ENCODE results near the gene FNDC1. TPM values are rescaled to one million over a fixed set of nuclear protein-coding genes. Genes with fewer than 3 reads are reported as not detected.

Gene FNDC1
- total and polyA plus RNA-seq, 2 donors (not counting 1 experiment from before 2014, with no cell fraction given) = not detected

GRCh38 chr6:159305159-159305558 is 136.0 kb downstream of the FNDC1 start:
- WGBS (ENCODE audit: insufficient coverage) = 94% methylated on average over 3 of the region's 5 CpGs
- ChIA-PET POLR2A (no interaction called here), CTCF (no interaction called here)
- H3K27me3 Mint-ChIP-seq = peaks cover 23% of the 10 kb centered on the region
- Histone ChIP-seq H3K4me3 (ENCODE audit: control extremely low read depth in 1 of 5, extremely low read depth in 1 of 5, insufficient read depth in 1 of 5, low read depth in 2 of 5, low read length in 4 of 5) (no peak overlapping the region), H2AFZ (ENCODE audit: insufficient read depth, low read depth, low read length, poor library complexity, severe bottlenecking) (no peak overlapping the region), H3K36me3 (replicated peaks in 1 of 2; ENCODE audit: control extremely low read depth in 1 of 2, control insufficient read depth in 1 of 2, extremely low read depth in 1 of 2, insufficient read depth in 2 of 2, low read length in 1 of 2) (no peaks in the 10 kb centered on the region), H3K9ac (ENCODE audit: low read length) (no peak overlapping the region), H3K4me1 (ENCODE audit: control insufficient read depth in 2 of 2, insufficient read depth in 2 of 2, low read length in 2 of 2) (no peaks in the 10 kb centered on the region), H3K4me2 (replicated peaks; ENCODE audit: low read depth, low read length, poor library complexity, severe bottlenecking) (no peak overlapping the region), H3K27ac (ENCODE audit: low read length in 2 of 2) (no peak overlapping the region), H4K20me1 (ENCODE audit: control insufficient read depth, insufficient read depth, low read length, poor library complexity, severe bottlenecking) (no peaks in the 10 kb centered on the region), H3K27me3 (replicated peaks in 1 of 4; ENCODE audit: control extremely low read depth in 1 of 4, control insufficient read depth in 3 of 4, insufficient read depth in 4 of 4, low read length in 3 of 4) (peaks cover 0 to 3% (median 1%) of the 10 kb centered on the region in 4 experiments), H3K9me3 (ENCODE audit: control extremely low read depth in 1 of 3, control insufficient read depth in 2 of 3, insufficient read depth in 1 of 3, low read length in 2 of 3) (no peaks in the 10 kb centered on the region), H3K79me2 (ENCODE audit: control insufficient read depth, insufficient read depth, low read length) (no peaks in the 10 kb centered on the region)
- H3K4me3 Mint-ChIP-seq = no peak overlapping the region
- ATAC-seq (ENCODE audit: low read depth) (no peak), DNase-seq (no peak)
- TF ChIP-seq CTCF (IDR thresholded peaks at IDR 0.05) = no peak
- TF ChIP-seq EZH2 (IDR thresholded peaks at IDR 0.05; ENCODE audit: borderline replicate concordance, insufficient read depth, low read depth, low read length, poor library complexity, severe bottlenecking) = no peak
- no peaks in the 10 kb centered on the region for H3K4me1 Mint-ChIP-seq
- intact Hi-C loops (cut with micrococcal nuclease) = no loop called here
- no peak overlapping the region for H3K27ac Mint-ChIP-seq
- no peaks in the 10 kb centered on the region for H3K9me3 Mint-ChIP-seq (ENCODE audit: insufficient read depth)

- H2AFZ ChIP-seq (ENCODE audit: insufficient read depth, low read depth, low read length, poor library complexity, severe bottlenecking) = no peak overlapping the region
- Mint-ChIP-seq H3K4me3 (no peak overlapping the region), H3K27me3 (peaks cover 18% of the 10 kb centered on the region), H3K9me3 (ENCODE audit: insufficient read depth) (no peaks in the 10 kb centered on the region), H3K4me1 (no peaks in the 10 kb centered on the region), H3K27ac (no peak overlapping the region)
- no peak overlapping the region for H3K4me2 ChIP-seq (replicated peaks; ENCODE audit: low read depth, low read length, poor library complexity, severe bottlenecking)
- H3K27me3 ChIP-seq (replicated peaks in 1 of 4; ENCODE audit: control extremely low read depth in 1 of 4, control insufficient read depth in 3 of 4, insufficient read depth in 4 of 4, low read length in 3 of 4) = peaks cover 0 to 5% (median 1%) of the 10 kb centered on the region in 4 experiments
- no peak overlapping the region for H3K4me3 ChIP-seq (ENCODE audit: control extremely low read depth in 1 of 5, extremely low read depth in 1 of 5, insufficient read depth in 1 of 5, low read depth in 2 of 5, low read length in 4 of 5)
- TF ChIP-seq CTCF (IDR thresholded peaks at IDR 0.05) (no peak), EZH2 (IDR thresholded peaks at IDR 0.05; ENCODE audit: borderline replicate concordance, insufficient read depth, low read depth, low read length, poor library complexity, severe bottlenecking) (no peak)
- 40% methylated on average over 1 of the region's 3 CpGs for WGBS (ENCODE audit: insufficient coverage)
- no peaks in the 10 kb centered on the region for H3K4me1 ChIP-seq (ENCODE audit: control insufficient read depth in 2 of 2, insufficient read depth in 2 of 2, low read length in 2 of 2)
- ChIA-PET CTCF (no interaction called here), POLR2A (no interaction called here)
- no peaks in the 10 kb centered on the region for H3K36me3 ChIP-seq (replicated peaks in 1 of 2; ENCODE audit: control extremely low read depth in 1 of 2, control insufficient read depth in 1 of 2, extremely low read depth in 1 of 2, insufficient read depth in 2 of 2, low read length in 1 of 2)
- DNase-seq (no peak), ATAC-seq (ENCODE audit: low read depth) (no peak)
- H3K9me3 ChIP-seq (ENCODE audit: control extremely low read depth in 1 of 3, control insufficient read depth in 2 of 3, insufficient read depth in 1 of 3, low read length in 2 of 3) = no peaks in the 10 kb centered on the region
- H3K9ac ChIP-seq (ENCODE audit: low read length) = no peak overlapping the region
- intact Hi-C loops (cut with micrococcal nuclease) = no loop called here
- no peaks in the 10 kb centered on the region for H3K79me2 ChIP-seq (ENCODE audit: control insufficient read depth, insufficient read depth, low read length)
- H4K20me1 ChIP-seq (ENCODE audit: control insufficient read depth, insufficient read depth, low read length, poor library complexity, severe bottlenecking) = no peaks in the 10 kb centered on the region
- H3K27ac ChIP-seq (ENCODE audit: low read length in 2 of 2) = no peak overlapping the region
These were observed 136.8 kb downstream of the FNDC1 start for GRCh38 chr6:159305804-159306537.

Data from B cell (primary cell).